Astrocyte of the cerebellum (primary cell): ENCODE data around the gene KANSL1.
A peak's percentile ranks its signal among the peaks of the same experiment; 100 is the strongest.
"Not testable (repeated sequence)": the region's sequence is repeated elsewhere in the genome, so short reads cannot be mapped to it uniquely, and the experiment has no call there.

Source experiments
- DNase-seq: peaks from one replicate; pipeline ENCODE4 v3.0.0-alpha.2; 2011; ENCODE audit warnings: low read depth
- H3K4me3 ChIP-seq: 2 replicates; pipeline ENCODE4 v1.5.1; 2011; ENCODE audit warnings: mild to moderate bottlenecking, low read depth, low read length, moderate library complexity
- CTCF ChIP-seq: IDR thresholded peaks from 2 replicates; pipeline ENCODE4 v1.5.1; 2012; ENCODE audit warnings: low read length, low read depth, moderate library complexity, mild to moderate bottlenecking; ENCODE audit errors: missing control alignments
- in situ Hi-C: cut with HindIII; loops from 2 replicates; pipeline ENCODE4 v1.10.0; 2017; ENCODE audit warnings: low sequenced_read_pairs

KANSL1 gene

GRCh38 chr17:46193151-46193625 lies at the start of gene KANSL1:
Gene KANSL1, minus strand, starts transcription at chr17:46193429. Its CDS starts 21,286 bp downstream, at chr17:46172143.
- peak; percentile 34 for TF ChIP-seq CTCF
- peak; percentile 76 for DNase-seq
- H3K4me3 ChIP-seq, result peak within 1 kb of the TSS; percentile 82
- in situ Hi-C loops, result no loop called here

- H3K4me3 ChIP-seq, in situ Hi-C loops, DNase-seq: not testable (repeated sequence)
These were observed 38.1 kb upstream of the KANSL1 start for GRCh38 chr17:46231359-46231758.

GRCh38 chr17:46225274-46225794 lies 32.1 kb upstream of the KANSL1 start:
- H3K4me3 ChIP-seq, result peak overlapping the region; percentile 45
- DNase-seq, result peak; percentile 47
- in situ Hi-C loops, result not testable (repeated sequence)

- in situ Hi-C loops, DNase-seq: not testable (repeated sequence)
- H3K4me3 ChIP-seq, result peak overlapping the region; percentile 45
These were observed 31.6 kb upstream of the KANSL1 start for GRCh38 chr17:46224864-46225263.

- in situ Hi-C loops, DNase-seq, H3K4me3 ChIP-seq: not testable (repeated sequence)
These were observed 29.8 kb upstream of the KANSL1 start for GRCh38 chr17:46223041-46223440.

- no peak overlapping the region for H3K4me3 ChIP-seq
- DNase-seq, result no peak
- no peak for TF ChIP-seq CTCF
- in situ Hi-C loops, result no loop called here
These were observed 23.5 kb upstream of the KANSL1 start for GRCh38 chr17:46216682-46217081.

GRCh38 chr17:46212634-46213435 lies 19.6 kb upstream of the KANSL1 start:
- in situ Hi-C loops, result no loop called here
- peak; percentile 76 for DNase-seq
- peak; percentile 73 for TF ChIP-seq CTCF
- H3K4me3 ChIP-seq, result no peak overlapping the region

GRCh38 chr17:46208997-46209396 lies 15.8 kb upstream of the KANSL1 start:
- DNase-seq, result no peak
- in situ Hi-C loops, result no loop called here
- no peak overlapping the region for H3K4me3 ChIP-seq
- no peak for TF ChIP-seq CTCF
